ENCODE results near the gene UBAP2. TPM values are rescaled to one million over a fixed set of nuclear protein-coding genes. Genes with fewer than 3 reads are reported as not detected.

Gene UBAP2
- total and polyA plus RNA-seq, 2 donors (not counting 3 experiments of a cell fraction or from before 2014, with no cell fraction given) = 43.2 to 55.8 TPM

- H4K20me1 ChIP-seq (replicated peaks; ENCODE audit: control insufficient read depth, extremely low read depth, insufficient read depth, low read length) = peaks cover 10% of the 10 kb centered on the region
- intact Hi-C loops (cut with micrococcal nuclease) = loop anchor here (5.0 kb wide), 1 partner anchor 95 kb away; no protein-coding TSS in a partner anchor
- TF ChIP-seq POLR2AphosphoS5 (IDR thresholded peaks at IDR 0.05; ENCODE audit: insufficient read depth, low read depth, low read length) (no peak), MAX (IDR thresholded peaks at IDR 0.05; ENCODE audit: insufficient read depth, insufficient read length) (no peak), FOS (IDR thresholded peaks at IDR 0.05; ENCODE audit: borderline replicate concordance, insufficient read depth, low read length) (no peak), JUN (IDR thresholded peaks at IDR 0.05; ENCODE audit: borderline replicate concordance, insufficient read depth, insufficient read length, low read depth) (no peak), CTCF (IDR thresholded peaks at IDR 0.05; ENCODE audit: extremely low read depth in 1 of 2, insufficient read depth in 1 of 2, low read depth in 1 of 2, low read length in 2 of 2) (no peak), POLR2A (IDR thresholded peaks at IDR 0.05; ENCODE audit: low read depth, low read length) (no peak), MYC (IDR thresholded peaks at IDR 0.05; ENCODE audit: low read depth, low read length) (no peak), GATA2 (IDR thresholded peaks at IDR 0.05; ENCODE audit: insufficient read depth, insufficient read length, low read depth, low read length) (no peak), EZH2 (IDR thresholded peaks at IDR 0.05; ENCODE audit: borderline replicate concordance, low read depth, low read length, severe bottlenecking) (no peak)
Observed at GRCh38 chr9:33907347-33907746, 141.3 kb downstream of the UBAP2 start.

More at GRCh38 chr9:33907347-33907746, 141.3 kb downstream of the UBAP2 start:
- no peak for DNase-seq (ENCODE audit: low read depth, low spot score)
- no TSS peak for BruUV-seq (replicated peaks)
- Histone ChIP-seq H3K9me3 (replicated peaks; ENCODE audit: control insufficient read depth, insufficient read depth, low read length) (no peaks in the 10 kb centered on the region), H3K9ac (replicated peaks; ENCODE audit: extremely low read depth, insufficient read depth, low read length) (no peak overlapping the region), H3K4me1 (ENCODE audit: control insufficient read depth, extremely low read depth, insufficient read depth, low read length) (no peaks in the 10 kb centered on the region), H3K27ac (ENCODE audit: insufficient read depth, low read depth, low read length) (no peak overlapping the region), H3K36me3 (ENCODE audit: control insufficient read depth in 2 of 2, extremely low read depth in 1 of 2, insufficient read depth in 2 of 2, low read length in 2 of 2) (peaks cover 0 to 4% of the 10 kb centered on the region in 2 experiments), H3K4me2 (ENCODE audit: insufficient read depth, low read length) (no peak overlapping the region), H2AFZ (ENCODE audit: low read depth, low read length) (no peak overlapping the region), H3K79me2 (ENCODE audit: control insufficient read depth, insufficient read depth, low read length) (peaks cover 68% of the 10 kb centered on the region), H3K9me1 (replicated peaks; ENCODE audit: control insufficient read depth, extremely low read depth, insufficient read depth, low read length) (no peaks in the 10 kb centered on the region), H3K4me3 (replicated peaks in 1 of 3; ENCODE audit: insufficient read depth in 1 of 3, low read depth in 1 of 3, low read length in 3 of 3) (no peak overlapping the region), H3K27me3 (ENCODE audit: control insufficient read depth in 2 of 2, insufficient read depth in 2 of 2, low read length in 2 of 2) (no peaks in the 10 kb centered on the region)
- FAIRE-seq = no peak
- POLR2A ChIA-PET = no interaction called here
- dilution Hi-C loops (cut with MboI; ENCODE audit: extremely low pct_ligation_motif_present, low sequenced_read_pairs) = no loop called here
- CTCF ChIA-PET = interaction anchor here (3.1 kb wide), 1 partner anchor 94 kb away, joined by 16 read pairs; no protein-coding TSS in a partner anchor

Measured in endothelial cell of umbilical vein (primary cell).